ENCODE data around the gene ATG16L2.

Gene ATG16L2

GRCh38 chr11:72775288-72776110, 38.7 kb upstream of the ATG16L2 start:
- no peak for DNase-seq
- no peak for TF ChIP-seq GATA1 (IDR thresholded peaks at IDR 0.05; ENCODE audit: low read depth, low read length)
- no peak for TF ChIP-seq POLR2A (IDR thresholded peaks at IDR 0.05; ENCODE audit: low read length)

- peak; percentile 51 to 75 for DNase-seq
- TF ChIP-seq POLR2A (IDR thresholded peaks at IDR 0.05; ENCODE audit: low read length): no peak
- TF ChIP-seq GATA1 (IDR thresholded peaks at IDR 0.05; ENCODE audit: low read depth, low read length): no peak
Observed at GRCh38 chr11:72776117-72776843, 37.9 kb upstream of the ATG16L2 start.

- TF ChIP-seq POLR2A (IDR thresholded peaks at IDR 0.05; ENCODE audit: low read length): no peak
- TF ChIP-seq GATA1 (IDR thresholded peaks at IDR 0.05; ENCODE audit: low read depth, low read length): no peak
- DNase-seq: no peak
Observed at GRCh38 chr11:72776844-72777754, 37.1 kb upstream of the ATG16L2 start.

- no peak for DNase-seq
- TF ChIP-seq POLR2A (IDR thresholded peaks at IDR 0.05; ENCODE audit: low read length): no peak
- TF ChIP-seq GATA1 (IDR thresholded peaks at IDR 0.05; ENCODE audit: low read depth, low read length): no peak
Observed at GRCh38 chr11:72777755-72778278, 36.4 kb upstream of the ATG16L2 start.

- TF ChIP-seq POLR2A (IDR thresholded peaks at IDR 0.05; ENCODE audit: low read length): no peak
- no peak for TF ChIP-seq GATA1 (IDR thresholded peaks at IDR 0.05; ENCODE audit: low read depth, low read length)
- DNase-seq: no peak
Observed at GRCh38 chr11:72778535-72779494, 35.4 kb upstream of the ATG16L2 start.

GRCh38 chr11:72779495-72780128, 34.6 kb upstream of the ATG16L2 start:
- no peak for TF ChIP-seq GATA1 (IDR thresholded peaks at IDR 0.05; ENCODE audit: low read depth, low read length)
- no peak for TF ChIP-seq POLR2A (IDR thresholded peaks at IDR 0.05; ENCODE audit: low read length)
- no peak for DNase-seq

- no peak for DNase-seq
Observed at GRCh38 chr11:72780296-72781062, 33.7 kb upstream of the ATG16L2 start.

GRCh38 chr11:72781063-72781312, 33.2 kb upstream of the ATG16L2 start:
- TF ChIP-seq POLR2A (IDR thresholded peaks at IDR 0.05; ENCODE audit: low read length) (no peak), GATA1 (IDR thresholded peaks at IDR 0.05; ENCODE audit: low read depth, low read length) (no peak)
- no peak for DNase-seq

More at GRCh38 chr11:72780296-72781062, 33.7 kb upstream of the ATG16L2 start:
- no peak for TF ChIP-seq GATA1 (IDR thresholded peaks at IDR 0.05; ENCODE audit: low read depth, low read length)
- TF ChIP-seq POLR2A (IDR thresholded peaks at IDR 0.05; ENCODE audit: low read length): no peak

GRCh38 chr11:72781313-72782080, 32.7 kb upstream of the ATG16L2 start:
- peak in 1 of 2 experiments; percentile 23 for DNase-seq
- no peak for TF ChIP-seq GATA1 (IDR thresholded peaks at IDR 0.05; ENCODE audit: low read depth, low read length)
- TF ChIP-seq POLR2A (IDR thresholded peaks at IDR 0.05; ENCODE audit: low read length): no peak

- DNase-seq: no peak
- TF ChIP-seq GATA1 (IDR thresholded peaks at IDR 0.05; ENCODE audit: low read depth, low read length): no peak
- TF ChIP-seq POLR2A (IDR thresholded peaks at IDR 0.05; ENCODE audit: low read length): no peak
Observed at GRCh38 chr11:72782081-72782920, 31.9 kb upstream of the ATG16L2 start.

All from erythroblast (primary cell).